NCI-H2227 treated with DMSO at 0.1 percent for 48 hours (cell line): ENCODE measurements around the gene PPIG.
"Not testable (repeated sequence)": the region's sequence is repeated elsewhere in the genome, so short reads cannot be mapped to it uniquely, and the experiment has no call there.

Source experiments
- DNase-seq: peaks from one replicate; lab custom pipeline; 2025; lab: John Stamatoyannopoulos, UW

PPIG gene

DNA sequence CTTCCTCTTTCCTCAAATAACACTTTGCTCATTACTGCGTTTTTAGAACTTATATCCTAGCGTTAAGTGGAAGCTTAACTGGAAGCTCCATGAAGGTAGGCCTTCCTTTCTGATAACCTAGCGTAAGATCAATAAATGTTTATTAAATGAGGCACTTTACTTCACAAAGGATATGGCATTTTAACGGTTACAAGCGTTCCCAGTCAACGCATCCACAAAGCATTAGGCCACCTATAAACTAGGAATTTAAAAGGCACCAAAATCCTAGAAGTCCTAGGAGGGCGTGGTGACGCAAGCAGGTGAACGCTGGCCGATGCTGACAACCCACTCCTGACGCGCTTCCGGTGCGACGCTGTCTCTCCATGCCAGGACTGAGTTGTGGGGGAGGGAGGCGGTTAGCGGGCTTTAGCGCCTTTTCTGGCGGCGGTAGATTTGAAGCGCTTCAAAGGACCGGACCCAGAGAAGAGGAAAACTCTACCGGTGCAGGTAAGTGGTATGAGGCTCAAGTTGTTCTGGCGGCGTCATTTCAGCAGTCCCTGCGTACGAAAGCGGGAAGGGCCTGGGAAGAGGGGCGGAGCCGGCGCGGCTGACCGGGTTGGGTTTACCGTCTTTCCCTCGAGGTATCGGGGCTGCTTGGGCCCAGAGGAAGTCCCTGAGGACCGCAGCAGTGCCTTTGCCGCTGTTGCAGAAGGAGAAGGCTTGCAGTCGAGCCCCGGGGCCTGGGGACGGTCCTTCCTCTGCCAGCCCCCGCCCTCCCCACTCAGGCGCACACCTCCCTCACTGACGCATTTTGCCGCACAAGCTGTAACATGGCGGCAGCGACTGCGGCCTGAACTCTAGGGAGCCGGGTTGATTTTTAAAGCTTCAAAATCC is at the start of gene PPIG:
Gene PPIG, plus strand, starts transcription at position 347 of the 873 bp plus-strand sequence. CDS start 19,691 bp downstream, outside the sequence.
- DNase-seq: peak; percentile 97

DNA sequence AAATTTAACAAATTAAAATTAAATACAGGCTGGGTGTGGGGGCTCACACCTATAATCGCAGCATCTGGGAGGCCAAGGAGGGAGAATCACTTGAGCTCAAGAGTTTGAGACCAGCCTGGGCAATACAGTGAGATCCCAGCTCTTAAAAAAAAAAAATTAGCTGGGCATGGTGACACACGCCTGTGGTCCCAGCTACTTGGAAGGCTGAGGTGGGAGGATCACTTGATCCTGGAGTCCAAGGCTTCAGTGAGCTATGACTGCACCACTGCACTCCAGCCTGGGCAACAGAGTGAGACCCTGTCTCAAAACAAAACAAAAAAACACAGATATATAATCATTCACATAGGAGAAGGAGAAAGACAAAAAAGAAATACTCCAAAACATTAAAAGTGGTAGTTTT is 44.7 kb upstream of the PPIG start:
- DNase-seq: not testable (repeated sequence)

DNA sequence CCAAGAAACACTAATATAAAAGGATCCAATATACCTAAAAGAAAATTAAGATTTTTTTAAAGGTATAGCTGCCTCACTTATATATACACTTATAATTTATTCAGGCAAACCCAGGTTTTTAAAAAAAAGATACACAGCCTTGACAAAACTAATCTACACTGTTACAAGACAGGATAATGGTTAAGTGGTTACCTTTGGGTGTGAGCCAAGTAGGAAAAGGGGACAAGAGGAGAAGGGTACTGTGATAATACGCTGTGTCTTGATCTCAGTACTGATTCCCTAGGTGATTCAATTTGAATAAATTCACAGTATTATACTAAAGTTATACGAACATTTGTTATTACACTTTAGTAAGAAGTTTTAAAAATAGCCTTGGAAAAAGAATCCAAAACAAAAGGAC is 44.0 kb upstream of the PPIG start:
- DNase-seq: no peak

DNA sequence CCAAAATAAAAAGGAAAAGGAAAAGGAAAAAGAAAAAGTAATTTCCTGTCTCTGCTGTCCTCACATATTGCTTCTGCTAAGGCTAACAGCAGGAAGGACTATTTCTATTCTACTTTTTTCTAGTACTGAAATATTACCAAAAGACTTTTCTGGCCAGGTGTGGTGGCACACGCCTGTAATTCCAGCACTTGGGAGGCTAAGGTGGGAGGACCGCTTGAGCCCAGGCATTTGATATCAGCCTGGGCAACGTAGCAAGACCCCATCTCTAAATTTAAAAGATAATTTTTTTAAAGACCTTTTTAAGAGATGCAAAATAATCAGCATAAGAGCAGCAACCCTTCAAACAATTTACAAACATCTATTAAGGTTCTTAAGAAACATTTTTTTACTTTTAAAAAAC is 41.7 kb upstream of the PPIG start:
- DNase-seq: no peak

DNA sequence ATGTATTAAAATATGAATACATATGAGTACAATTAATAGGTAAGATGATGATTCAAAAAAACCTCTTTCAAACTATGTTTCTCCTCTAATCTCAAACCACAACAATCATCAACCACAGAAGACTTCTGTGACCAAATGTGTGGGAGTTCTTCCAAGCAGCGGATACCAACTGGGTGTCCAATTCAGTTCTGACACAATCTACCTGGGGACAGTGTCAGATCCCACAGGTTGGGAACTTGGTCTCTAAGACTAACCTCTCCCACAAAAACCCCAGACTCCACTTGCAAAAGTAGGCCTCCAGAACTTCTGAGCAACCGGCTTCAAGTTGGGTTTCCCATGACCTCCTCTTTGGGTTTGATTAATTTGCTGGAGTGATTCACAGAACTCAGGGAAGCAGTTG is 37.4 kb upstream of the PPIG start:
- DNase-seq: no peak

DNA sequence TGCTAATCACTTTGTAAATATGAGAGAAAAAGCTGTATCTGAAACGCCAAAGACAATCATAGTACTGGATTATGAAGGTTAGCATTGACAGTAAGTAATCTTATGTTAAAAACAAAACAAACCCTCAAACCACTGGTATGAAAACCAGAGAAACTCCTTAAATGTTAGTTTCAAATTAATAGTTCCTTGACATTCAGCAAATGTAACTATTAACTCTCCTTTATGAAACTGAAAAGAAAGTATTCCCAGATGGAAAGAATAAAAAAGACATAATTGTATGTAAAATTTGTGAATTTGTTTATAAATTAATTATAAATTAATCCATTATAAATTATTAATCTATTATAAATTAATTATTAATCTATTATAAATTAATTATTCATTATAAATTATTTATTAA is 22.8 kb upstream of the PPIG start:
- no peak for DNase-seq

DNA sequence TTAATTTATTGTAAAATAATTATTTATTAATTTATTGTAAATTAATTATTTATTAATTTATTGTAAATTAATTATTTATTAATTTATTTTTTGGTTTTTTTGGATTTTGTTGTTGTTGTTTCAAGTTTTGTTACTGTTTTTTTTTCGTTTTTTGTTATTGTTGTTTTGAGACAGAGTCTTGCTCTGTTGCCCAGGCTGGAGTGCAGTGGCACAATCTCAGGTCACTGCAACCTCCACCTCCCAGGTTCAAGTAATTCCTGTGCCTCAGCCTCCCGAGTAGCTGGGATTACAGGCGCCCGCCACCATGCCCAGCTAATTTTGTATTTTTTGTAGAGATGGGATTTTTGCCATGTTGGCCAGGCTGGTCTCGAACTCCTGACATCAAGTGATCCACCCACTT is 22.1 kb upstream of the PPIG start:
- DNase-seq: not testable (repeated sequence)

DNA sequence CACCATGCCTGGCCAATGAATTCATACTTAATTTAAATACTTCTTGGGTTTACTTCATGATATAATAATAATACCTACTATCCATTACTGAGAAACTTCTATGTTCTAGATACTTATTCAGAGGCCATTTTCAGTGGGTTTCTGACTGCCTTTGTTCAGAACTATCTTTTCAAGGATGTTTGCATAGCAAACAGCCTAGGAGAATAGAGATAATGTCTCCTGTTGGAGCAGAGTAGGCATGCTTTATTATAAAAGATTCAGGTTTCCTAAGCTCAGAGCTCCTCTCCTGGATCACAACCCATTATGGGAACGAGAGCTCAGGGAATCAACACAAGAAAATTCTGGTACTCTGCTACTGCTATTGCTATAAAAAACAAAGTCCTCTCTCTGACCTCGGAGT is 21.6 kb upstream of the PPIG start:
- no peak for DNase-seq

DNA sequence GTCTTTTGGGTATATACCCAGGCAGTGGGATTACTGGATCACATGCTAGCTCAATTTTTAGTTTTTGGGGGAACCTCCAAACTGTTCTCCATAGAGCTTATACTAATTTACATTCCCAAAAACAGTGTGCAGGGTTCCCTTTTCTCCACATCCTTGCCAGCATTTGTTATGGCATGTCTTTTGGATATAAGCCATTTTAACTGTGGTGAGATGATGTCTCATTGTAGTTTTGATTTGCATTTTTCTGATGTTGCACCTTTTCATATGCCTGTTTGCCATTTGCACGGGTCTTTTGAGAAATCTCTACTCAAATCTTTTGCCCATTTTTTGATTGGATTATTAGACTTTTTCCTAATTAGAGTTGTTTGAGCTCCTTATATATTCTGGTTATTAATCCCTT is 18.5 kb upstream of the PPIG start:
- DNase-seq: no peak

DNA sequence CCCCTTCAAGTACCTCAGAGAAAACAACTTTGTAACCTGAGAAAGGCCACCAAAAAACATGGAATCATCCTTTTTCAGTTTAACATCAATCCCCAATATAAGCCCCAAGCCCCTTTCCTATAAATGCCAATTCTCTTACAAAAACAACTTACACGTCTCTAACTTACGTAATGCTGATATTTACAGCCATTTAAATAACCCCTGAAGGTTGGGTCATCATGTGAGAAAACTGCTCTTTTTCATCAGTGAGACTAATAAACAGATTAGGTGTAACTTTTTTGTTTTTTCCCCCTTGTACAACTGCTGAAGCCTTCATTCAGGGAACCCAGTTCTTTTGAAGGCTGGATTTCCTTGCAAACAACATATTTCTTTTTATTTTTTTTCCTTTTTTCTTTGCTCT is 14.2 kb upstream of the PPIG start:
- DNase-seq: no peak

DNA sequence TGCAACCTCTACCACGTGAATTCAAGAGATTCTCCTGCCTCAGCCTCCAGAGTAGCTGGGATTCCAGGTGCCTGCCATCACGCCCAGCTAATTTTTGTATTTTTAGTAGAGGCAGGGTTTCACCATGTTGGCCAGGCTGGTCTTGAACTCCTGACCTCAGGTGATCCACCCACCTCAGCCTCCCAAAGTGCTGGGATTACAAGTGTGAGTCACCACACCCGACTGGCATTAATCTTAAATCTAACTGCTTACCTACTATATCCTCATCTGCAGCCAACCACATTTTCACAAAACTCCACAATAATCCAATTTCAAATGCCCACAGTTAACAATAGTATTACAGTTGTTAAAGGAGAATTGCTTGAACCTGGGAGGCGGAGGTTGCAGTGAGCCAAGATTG is 13.4 kb upstream of the PPIG start:
- not testable (repeated sequence) for DNase-seq

DNA sequence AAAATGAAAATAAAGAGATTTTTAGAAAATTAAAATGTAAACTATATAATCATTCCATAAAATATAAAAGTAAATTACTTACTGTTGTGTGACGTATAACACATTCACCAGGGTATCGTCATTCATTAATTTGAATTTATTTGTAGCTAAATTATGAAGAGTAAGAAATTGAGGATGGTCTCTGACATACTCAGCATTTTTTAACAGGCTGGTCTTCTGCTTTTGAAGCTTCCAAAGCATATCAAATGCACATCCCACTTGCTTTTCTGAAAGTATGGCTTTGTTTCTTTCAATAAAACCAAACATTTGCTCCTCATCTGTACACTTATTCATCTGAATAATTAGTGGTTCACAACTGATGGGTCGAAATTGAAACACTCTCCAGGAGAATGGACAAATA is 12.6 kb upstream of the PPIG start:
- no peak for DNase-seq

DNA sequence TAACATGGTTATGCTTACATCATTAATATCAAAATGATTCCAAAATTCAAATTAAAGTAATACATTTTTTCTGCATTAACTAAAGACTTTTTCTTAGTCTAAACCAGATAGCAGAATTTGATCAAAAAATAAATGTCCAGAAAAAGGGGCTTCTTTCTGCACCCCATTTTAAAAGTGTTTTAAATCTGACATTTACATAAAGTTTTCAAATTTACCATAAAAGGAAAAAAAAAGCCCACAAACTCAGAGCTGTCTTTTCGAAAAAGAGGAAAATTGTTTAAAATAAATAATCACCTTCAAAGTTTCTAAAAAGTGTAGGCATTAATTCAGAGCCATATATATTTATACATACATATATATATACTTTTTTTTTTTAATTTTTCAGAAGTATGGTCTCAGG is 12.0 kb upstream of the PPIG start:
- no peak for DNase-seq

DNA sequence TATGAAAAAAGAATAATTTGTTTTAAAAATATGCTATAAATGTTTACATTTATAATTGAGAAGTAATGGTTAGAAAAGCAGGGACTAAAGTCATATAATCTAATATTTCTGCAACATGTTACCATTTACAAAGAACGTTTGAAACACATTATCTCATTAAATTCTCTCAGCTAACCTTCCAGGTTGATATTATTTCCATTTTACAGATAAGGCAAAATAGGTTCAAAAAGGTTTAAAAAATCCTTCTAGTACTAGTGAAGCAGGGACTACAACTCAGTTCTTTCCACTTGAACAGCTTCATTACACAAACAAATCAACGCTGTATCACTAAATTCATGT is 11.4 kb upstream of the PPIG start:
- no peak for DNase-seq

DNA sequence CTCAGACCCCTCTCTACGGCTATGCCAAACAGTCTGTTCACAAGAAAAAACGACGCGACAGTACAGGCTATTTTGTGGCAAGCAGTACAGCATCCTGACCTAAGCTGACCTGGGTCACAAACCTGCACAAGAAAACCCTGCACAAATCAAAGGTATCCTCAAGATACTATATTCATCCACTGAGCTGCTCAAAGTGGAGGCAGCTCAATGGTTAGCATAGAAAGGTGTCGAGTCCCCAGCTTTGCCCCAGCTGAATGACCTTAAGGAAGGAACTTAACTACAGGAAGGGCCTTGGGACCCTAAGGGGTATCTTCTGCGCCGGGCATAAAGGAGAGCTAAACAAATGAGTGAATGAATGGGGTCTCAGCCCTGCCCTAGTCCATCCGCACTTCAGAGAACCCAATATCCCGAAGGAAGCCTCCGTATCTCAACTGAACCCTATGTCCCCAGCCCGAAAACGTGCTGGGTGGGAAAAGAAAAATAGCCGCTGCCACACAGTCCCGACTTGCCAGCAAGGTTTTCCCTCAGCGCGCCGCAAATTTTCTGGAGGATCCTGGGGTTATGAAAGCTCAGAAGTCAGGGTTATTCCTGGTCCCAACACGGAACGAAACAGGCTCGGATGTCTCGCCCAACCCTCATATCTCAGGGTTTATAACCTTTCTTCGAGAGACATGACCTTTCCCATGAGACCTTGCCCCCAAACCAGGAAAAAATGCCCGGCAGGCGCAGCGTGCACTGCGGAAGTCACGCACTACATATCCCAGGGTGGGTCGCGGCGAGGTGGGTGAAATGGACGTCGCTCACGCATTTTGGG is 10.8 kb upstream of the PPIG start, which contains the start of gene FASTKD1:
Gene FASTKD1, minus strand, starts transcription at position 706 of the 814 bp plus-strand sequence. CDS start 1,836 bp downstream, outside the sequence.
- DNase-seq: peak; percentile 94

DNA sequence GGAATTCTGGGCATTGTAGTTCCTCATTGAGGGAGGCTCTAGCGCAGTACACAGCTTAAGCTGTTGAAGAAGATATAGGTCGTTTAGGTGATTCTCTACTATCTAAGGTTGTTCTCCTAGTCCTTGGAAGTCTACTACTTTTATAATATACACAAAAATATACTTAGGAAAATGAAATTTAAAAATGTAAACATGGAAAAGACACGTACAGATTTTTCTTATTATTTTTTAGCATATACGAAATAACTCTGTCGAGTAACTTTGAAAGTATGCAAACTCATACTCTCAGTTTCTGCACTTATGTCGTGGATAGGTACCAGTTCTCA is 10.2 kb upstream of the PPIG start:
- DNase-seq: no peak

DNA sequence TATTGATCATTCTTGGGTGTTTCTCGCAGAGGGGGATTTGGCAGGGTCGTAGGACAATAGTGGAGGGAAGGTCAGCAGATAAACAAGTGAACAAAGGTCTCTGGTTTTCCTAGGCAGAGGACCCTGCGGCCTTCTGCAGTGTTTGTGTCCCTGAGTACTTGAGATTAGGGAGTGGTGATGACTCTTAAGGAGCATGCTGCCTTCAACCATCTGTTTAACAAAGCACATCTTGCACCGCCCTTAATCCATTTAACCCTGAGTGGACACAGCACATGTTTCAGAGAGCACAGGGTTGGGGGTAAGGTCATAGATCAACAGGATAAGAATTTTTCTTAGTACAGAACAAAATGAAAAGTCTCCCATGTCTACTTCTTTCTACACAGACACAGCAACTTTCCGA is 9.6 kb upstream of the PPIG start:
- DNase-seq: not testable (repeated sequence)

DNA sequence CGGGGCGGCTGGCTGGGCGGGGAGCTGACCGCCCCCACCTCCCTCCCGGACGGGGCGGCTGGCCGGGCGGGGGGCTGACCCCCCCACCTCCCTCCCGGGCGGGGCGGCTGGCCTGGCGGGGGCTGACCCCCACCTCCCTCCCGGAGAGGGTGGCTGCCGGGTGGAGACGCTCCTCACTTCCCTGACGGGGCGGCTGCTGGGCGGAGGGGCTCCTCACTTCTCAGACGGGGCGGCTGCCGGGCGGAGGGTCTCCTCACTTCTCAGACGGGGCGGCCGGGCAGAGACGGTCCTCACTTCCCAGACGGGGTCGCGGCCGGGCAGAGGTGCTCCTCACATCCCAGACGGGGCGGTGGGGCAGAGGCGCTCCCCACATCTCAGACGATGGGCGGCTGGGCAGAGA is 8.9 kb upstream of the PPIG start:
- not testable (repeated sequence) for DNase-seq

DNA sequence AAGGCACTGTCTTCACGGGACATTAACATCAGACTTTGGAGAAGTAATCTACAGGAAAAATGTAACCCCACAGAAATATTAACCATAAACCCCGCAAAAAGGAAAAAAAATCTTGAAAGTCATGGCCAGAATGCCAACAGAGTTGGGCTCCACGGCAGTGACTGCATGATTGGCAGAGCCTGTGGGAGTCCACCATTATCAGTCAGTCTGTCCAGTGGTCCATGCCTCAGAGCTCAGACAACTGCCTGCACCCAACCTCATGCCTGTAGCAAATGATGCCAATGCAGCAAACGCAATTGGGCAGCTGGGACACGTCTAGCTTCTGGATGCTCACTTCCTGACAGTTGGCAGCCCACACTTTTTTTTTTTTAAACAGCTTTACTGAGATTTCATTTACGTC is 5.1 kb upstream of the PPIG start:
- no peak for DNase-seq

DNA sequence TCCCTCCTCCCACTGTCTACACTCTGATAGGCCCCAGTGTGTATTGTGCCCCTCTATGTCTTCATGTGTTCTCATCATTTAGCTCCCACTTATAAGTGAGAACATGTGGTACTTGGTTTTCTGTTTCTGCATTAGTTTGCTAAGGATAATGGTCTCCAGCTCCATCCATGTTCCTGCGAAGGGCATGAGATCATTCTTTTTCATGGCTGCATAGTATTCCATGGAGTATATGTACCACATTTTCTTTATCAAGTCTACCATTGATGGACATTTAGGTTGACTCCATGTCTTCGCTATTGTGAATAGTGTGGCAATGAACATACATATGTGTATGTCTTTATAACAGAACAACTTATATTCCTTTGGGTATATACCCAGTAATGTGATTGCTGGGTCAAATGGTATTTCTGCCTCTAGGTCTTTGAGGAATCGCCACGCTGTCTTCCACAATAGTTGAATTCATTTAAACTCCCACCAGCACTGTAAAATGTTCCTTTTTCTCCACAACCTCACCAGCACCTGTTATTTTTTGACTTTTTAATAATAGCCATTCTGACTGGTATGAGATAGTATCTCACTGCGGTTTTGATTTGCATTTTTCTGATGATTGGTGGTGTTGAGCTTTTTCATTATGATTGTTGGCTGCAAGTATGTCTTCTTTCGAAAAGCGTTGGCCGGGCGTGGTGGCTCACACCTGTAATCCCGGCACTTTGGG is 1.4 kb upstream of the PPIG start:
- DNase-seq: not testable (repeated sequence)

DNA sequence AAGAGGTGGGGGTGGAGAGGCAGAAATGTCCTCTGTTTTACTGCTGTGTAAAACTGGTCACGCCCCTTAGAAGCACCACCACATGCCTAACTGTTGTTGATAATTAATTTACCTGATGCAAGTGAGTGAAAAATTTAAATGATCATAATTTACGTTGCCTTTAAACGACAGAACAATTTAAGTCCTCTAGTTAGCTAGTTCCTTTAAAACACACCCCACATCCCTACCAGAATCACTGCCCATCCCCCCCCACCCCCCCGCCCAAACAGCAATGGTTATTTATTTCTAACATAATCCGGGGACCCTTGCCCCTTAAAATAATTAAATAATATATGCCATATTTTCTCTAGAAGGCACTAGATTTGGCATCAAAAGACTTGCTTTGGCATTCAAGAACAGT is 633 bp upstream of the PPIG start:
- no peak for DNase-seq

DNA sequence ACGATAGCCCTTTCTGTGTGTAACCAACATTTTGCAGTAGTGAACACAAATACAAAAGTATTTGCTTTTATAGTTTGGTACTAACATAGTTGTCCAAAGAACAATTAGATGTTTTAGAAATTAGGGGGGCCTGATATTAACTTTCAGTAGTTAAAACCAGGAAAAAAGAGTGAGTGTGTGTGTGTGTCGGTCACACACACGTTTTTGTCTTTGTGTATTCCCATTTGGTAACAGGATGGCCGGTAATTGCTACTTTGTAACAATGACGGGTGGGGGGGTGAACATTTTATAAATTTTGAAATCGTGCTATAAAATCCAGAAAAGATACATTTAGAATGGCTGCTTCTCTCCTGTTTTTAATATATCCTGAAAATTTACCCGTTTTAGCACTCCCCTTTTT is 1.5 kb downstream of the PPIG start:
- no peak for DNase-seq

DNA sequence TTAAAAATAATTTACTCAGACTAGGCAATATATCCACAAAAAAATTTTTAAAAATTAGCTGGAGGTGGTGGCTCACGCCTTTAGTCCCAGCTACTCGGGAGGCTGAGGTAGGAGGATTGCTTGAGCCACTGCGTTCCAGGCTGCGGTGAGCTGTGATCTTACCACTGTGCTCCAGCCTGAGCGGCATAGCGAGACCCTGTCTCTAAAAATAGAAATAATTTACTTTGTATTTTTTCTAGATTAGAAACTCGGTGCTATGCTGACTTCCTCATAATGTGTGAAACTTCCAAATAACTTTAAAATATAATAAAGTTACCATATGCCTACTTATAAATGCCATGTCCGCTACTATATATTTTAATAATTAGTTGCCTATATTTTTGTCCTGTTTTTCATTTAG is 6.7 kb downstream of the PPIG start:
- DNase-seq: no peak
